SU-DHL-6 (cell line): ENCODE results near the gene P3H2.

ENCODE experiments used
- H2AFZ ChIP-seq: fragments of 200-600 bp; sonication (generic); 2 replicates; pipeline ENCODE4 v1.6.1; 2014; ENCODE audit warnings: low read depth, mild to moderate bottlenecking, moderate library complexity, mixed read lengths, antibody characterized with exemption, low read length; ENCODE audit not compliant: severe bottlenecking
- H3F3A ChIP-seq: fragments of 200-600 bp; shearing (Covaris generic); 2 replicates; pipeline ENCODE4 v1.6.0; 2016; ENCODE audit warnings: antibody characterized with exemption, mild to moderate bottlenecking; ENCODE audit not compliant: insufficient read depth
- H3K27ac ChIP-seq: fragments of 200-600 bp; sonication (generic); 2 replicates; pipeline ENCODE4 v1.5.1; 2016; ENCODE audit warnings: low read depth, mild to moderate bottlenecking, low read length, moderate library complexity, mixed read lengths
- H3K27me3 ChIP-seq: fragments of 200-600 bp; sonication (generic), shearing (Covaris generic); 2 replicates; pipeline ENCODE4 v1.6.0; 2014; ENCODE audit warnings: mild to moderate bottlenecking, low read length
- H3K36me3 ChIP-seq: fragments of 200-600 bp; sonication (generic); 2 replicates; pipeline ENCODE4 v1.6.1; 2014; ENCODE audit warnings: mild to moderate bottlenecking, low read length, mixed read lengths
- H3K4me2 ChIP-seq: fragments of 300-600, 200-600 bp; shearing (Covaris generic), sonication (generic); 2 replicates; pipeline ENCODE4 v1.6.0; 2014; ENCODE audit warnings: low read length, low read depth, mild to moderate bottlenecking; ENCODE audit not compliant: poor library complexity, severe bottlenecking
- H3K4me3 ChIP-seq: fragments of 200-600 bp; sonication (generic); 2 replicates; pipeline ENCODE4 v1.5.1; 2014; ENCODE audit warnings: antibody characterized with exemption, low read length, mild to moderate bottlenecking, mixed read lengths; ENCODE audit not compliant: insufficient read depth, poor library complexity, severe bottlenecking
- H3K79me2 ChIP-seq: fragments of 200-600 bp; sonication (generic); 2 replicates; pipeline ENCODE4 v1.6.1; 2014; ENCODE audit warnings: mild to moderate bottlenecking, low read length, moderate library complexity; ENCODE audit not compliant: insufficient read depth
- H3K9ac ChIP-seq: fragments of 200-600 bp; sonication (generic); 2 replicates; pipeline ENCODE4 v1.7.0; 2014; ENCODE audit warnings: mild to moderate bottlenecking, low read length
- H3K9me2 ChIP-seq: fragments of 200-600 bp; sonication (generic); replicated peaks from 2 replicates; pipeline ENCODE4 v1.6.1; 2014; ENCODE audit warnings: low read length; ENCODE audit not compliant: insufficient read depth
- H3K9me3 ChIP-seq: fragments of 200-600 bp; sonication (generic); 2 replicates; pipeline ENCODE4 v1.6.1; 2014; ENCODE audit warnings: low read length, mixed read lengths; ENCODE audit not compliant: insufficient read depth
- H4K20me1 ChIP-seq: fragments of 200-600 bp; sonication (generic); 2 replicates; pipeline ENCODE4 v1.6.1; 2014; ENCODE audit warnings: low read depth, mild to moderate bottlenecking, antibody characterized with exemption, low read length, moderate library complexity, mixed read lengths
- EZH2phosphoT487 ChIP-seq: fragments of 200-600 bp; sonication (generic), shearing (Covaris generic); conservative IDR thresholded peaks from 2 replicates; pipeline ENCODE4 v1.6.1; 2018; ENCODE audit warnings: mild to moderate bottlenecking, antibody characterized with exemption, low read length, moderate library complexity, mixed read lengths
- TF ChIP-seq, protein P1 (sequence below): fragments of 200-600 bp; sonication (generic); IDR thresholded peaks from one replicate; pipeline ENCODE4 v1.5.1; 2017; ENCODE audit warnings: antibody characterized with exemption, mild to moderate bottlenecking, low read length, moderate library complexity; ENCODE audit not compliant: insufficient read depth, poor library complexity, severe bottlenecking

The P3H2 gene

DNA sequence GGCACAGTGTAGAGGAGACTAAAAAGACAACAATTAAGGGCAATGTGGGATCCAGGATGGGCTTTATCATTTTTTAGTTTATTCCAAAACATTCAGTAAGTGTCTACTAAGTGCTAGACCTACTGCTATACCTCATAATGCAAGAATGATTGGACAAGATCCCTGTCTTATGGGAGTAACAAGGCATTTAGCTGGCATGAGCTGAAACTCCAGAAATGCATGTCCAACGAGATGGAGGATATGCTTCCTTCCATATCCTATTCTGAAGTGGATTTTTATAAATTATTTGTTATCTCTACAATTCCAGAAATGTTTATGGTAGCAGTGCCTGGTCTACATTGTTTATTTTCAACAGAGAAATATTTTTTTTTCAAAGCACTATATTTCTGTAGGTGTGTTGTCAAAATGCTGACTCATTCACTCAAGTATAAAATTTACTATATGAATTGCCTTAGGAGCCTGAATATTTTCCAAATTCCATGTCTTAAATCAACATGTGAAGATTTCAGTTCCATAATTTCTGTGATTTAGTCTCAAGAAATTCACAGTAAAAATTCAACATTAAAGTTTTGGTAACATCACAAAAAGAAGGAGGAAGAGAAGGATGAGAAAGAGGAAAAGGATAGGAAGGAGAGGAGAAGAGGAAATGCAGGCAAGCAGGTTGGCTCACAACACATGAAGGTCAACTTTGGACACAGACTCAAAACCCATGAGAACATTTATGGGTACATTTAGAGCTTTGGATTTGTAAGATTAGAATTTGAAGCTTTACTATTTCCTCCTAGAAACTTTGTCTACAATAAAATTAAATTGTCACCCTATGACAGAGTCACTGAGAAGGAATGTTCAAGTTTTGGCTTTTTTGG lies 88.6 kb downstream of the P3H2 start:
- Histone ChIP-seq H3K4me2 (no peak overlapping the region), H3K9me3 (no peaks in the 10 kb centered on the region)

DNA sequence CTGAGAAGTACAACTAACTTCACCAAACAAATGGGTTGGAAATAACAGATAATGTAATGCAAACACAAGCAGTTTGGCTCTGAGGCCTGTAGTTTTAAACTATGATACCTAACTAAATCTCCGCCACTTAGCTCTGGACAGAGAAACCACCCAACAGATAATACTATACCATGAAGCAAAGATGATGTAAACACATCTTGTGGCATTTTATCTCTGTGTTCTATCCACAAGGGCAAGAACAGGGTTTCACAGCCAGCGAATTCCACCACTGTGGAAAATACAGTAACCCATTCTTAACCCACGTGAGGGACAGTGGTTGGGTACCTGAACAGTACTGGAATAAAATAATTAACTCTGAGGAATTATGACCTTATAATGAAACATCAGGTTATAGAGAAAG lies 93.6 kb downstream of the P3H2 start:
- Histone ChIP-seq H4K20me1 (no peaks in the 10 kb centered on the region), H3F3A (no peaks in the 10 kb centered on the region), H2AFZ (no peak overlapping the region), H3K4me2 (no peak overlapping the region), H3K36me3 (no peaks in the 10 kb centered on the region), H3K9ac (no peak overlapping the region), H3K27ac (no peak overlapping the region), H3K9me2 (no peaks in the 10 kb centered on the region), H3K79me2 (no peaks in the 10 kb centered on the region), H3K27me3 (no peaks in the 10 kb centered on the region), H3K4me3 (no peak overlapping the region), H3K9me3 (no peaks in the 10 kb centered on the region)
- TF ChIP-seq, protein P1, sequence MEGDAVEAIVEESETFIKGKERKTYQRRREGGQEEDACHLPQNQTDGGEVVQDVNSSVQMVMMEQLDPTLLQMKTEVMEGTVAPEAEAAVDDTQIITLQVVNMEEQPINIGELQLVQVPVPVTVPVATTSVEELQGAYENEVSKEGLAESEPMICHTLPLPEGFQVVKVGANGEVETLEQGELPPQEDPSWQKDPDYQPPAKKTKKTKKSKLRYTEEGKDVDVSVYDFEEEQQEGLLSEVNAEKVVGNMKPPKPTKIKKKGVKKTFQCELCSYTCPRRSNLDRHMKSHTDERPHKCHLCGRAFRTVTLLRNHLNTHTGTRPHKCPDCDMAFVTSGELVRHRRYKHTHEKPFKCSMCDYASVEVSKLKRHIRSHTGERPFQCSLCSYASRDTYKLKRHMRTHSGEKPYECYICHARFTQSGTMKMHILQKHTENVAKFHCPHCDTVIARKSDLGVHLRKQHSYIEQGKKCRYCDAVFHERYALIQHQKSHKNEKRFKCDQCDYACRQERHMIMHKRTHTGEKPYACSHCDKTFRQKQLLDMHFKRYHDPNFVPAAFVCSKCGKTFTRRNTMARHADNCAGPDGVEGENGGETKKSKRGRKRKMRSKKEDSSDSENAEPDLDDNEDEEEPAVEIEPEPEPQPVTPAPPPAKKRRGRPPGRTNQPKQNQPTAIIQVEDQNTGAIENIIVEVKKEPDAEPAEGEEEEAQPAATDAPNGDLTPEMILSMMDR, result no peak
- no peak for TF ChIP-seq EZH2phosphoT487

More for the DNA sequence above, 88.6 kb downstream of the P3H2 start:
- H4K20me1 ChIP-seq, result no peaks in the 10 kb centered on the region
- H3K27ac ChIP-seq, result no peak overlapping the region
- no peak overlapping the region for H3K9ac ChIP-seq
- no peaks in the 10 kb centered on the region for H3K27me3 ChIP-seq
- H3K36me3 ChIP-seq, result no peaks in the 10 kb centered on the region
- no peaks in the 10 kb centered on the region for H3K79me2 ChIP-seq
- H3K9me2 ChIP-seq, result no peaks in the 10 kb centered on the region
- no peaks in the 10 kb centered on the region for H3F3A ChIP-seq
- no peak overlapping the region for H3K4me3 ChIP-seq
- TF ChIP-seq EZH2phosphoT487, result no peak
- TF ChIP-seq, protein P1, result no peak
- no peak overlapping the region for H2AFZ ChIP-seq

DNA sequence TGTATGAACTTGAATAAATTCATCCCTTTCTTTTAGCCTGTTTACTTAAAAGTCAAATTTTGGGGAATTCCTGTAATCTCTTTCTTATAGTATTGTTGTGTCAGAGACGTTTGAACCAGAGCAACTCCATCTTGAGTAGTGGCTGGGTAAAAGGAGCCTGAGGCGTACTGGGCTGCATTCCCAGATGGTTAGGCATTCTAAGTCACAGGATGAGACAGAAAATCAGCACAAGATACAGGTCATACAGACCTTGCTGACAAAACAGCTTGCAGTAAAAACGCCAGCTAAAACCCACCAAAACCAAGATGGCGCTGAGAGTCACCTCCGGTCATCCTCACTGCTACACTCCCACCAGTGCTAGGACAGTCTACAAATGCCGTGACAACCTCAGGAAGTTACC lies 94.5 kb downstream of the P3H2 start:
- no peaks in the 10 kb centered on the region for H3F3A ChIP-seq
- no peak overlapping the region for H3K4me3 ChIP-seq
- no peak overlapping the region for H3K9ac ChIP-seq
- H3K36me3 ChIP-seq, result no peaks in the 10 kb centered on the region
- no peak overlapping the region for H3K27ac ChIP-seq
- H3K4me2 ChIP-seq, result no peak overlapping the region
- TF ChIP-seq, protein P1, result no peak
- TF ChIP-seq EZH2phosphoT487, result no peak
- no peaks in the 10 kb centered on the region for H3K27me3 ChIP-seq
- no peaks in the 10 kb centered on the region for H3K9me3 ChIP-seq
- no peaks in the 10 kb centered on the region for H4K20me1 ChIP-seq
- H3K79me2 ChIP-seq, result no peaks in the 10 kb centered on the region
- H3K9me2 ChIP-seq, result no peaks in the 10 kb centered on the region
- no peak overlapping the region for H2AFZ ChIP-seq
